NCI-H1092 (cell line): ENCODE results near the gene AP3S2.
"Not testable (repeated sequence)": the region's sequence is repeated elsewhere in the genome, so short reads cannot be mapped to it uniquely, and the experiment has no call there.

Source experiments
- DNase-seq: peaks from one replicate; lab custom pipeline; 2025; lab: John Stamatoyannopoulos, UW

The AP3S2 gene

DNA sequence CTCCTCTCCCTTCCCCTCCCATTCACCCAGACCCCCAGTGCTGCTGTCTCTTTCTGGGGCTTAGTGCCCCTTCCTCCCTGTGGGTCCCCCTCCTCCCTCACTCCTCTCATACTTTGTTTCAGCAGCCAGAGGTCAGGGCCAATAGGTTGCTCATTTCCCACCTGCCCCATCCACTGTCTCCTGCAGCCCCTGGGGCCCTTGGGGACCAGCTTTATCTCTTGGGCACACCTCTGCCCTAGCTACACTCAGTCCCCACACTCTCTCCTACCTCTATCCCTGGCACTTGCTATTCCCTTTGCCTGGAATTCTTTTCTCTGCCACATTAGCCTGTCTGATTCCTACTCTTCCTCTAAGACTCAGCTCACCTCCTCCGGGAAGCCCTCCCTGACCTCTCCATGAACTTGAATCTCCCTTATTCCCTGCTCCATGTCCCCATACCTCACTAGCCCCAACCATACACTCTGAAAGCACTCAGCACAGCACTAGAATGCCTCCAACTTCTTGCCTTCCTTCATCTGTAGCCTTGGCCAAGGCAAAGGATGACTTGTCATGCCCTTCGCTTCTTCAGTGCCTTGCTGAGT lies 93.8 kb downstream of the AP3S2 start:
- DNase-seq: no peak

DNA sequence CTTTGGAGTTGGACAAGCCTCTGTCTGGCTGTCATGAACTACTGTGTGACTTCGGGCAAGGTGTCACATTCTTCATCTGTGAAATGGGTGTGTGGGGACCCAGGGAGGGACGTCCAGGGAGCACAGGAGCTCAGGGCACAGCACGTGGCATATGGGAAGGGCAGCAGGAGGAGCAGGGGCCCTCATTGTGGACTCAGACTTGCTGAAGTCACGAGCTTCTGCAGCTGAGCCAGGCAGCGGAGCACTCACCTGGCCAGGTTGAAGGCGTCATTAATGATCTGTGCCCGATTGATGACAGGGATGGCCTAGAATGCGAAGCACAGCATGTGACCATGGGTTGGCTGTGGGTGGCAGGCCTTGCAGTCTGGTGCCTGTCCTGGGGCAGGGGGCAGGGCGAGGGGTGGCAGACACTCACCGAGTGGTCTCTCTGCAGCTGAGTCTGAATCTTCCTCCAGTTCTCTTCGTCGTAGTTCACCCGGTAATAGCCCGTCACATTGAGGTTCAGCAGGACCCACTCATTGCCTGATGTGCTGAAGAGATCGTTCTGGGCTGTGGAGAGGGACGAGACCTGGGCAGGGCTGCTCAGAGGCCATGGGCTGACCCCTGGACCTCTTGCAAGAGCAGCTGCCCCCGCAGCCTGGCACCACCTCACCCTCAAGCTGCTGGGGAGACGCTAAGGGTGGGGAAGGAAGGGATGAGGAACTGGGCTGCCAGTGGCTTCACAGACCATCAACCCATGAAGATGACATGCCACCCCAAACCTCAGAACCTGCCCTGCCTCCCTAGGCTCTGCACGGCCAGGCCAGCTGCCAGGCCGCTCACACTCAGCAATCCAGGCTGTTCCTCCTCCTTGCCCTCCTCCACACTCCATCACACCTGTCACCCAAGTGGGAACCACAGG lies 94.5 kb downstream of the AP3S2 start:
- no peak for DNase-seq

DNA sequence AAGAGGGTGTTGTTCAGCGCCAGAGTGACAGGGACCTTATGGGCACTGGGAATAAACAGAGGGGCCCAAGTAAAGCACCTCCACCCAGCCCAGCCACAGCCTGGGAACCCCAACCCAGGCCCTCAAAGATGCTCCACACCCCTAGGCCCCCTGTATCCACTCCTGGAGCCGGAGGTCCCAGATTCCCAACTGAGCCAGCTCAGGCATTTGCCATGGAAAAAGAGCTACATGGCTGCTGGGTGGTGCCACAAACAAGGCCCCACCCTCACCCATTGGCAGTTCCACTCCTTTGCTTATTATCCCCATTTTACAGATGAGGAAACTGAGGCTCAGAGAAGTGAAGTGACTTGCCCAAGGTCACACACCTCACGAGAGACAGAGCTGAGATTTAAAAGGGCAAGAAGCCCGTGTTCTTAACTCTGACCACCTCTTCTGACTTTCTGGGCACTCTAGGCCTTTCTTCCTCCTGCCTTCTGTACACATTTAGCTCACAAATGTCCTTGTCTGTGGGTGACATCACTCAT lies 96.1 kb downstream of the AP3S2 start:
- DNase-seq: no peak

DNA sequence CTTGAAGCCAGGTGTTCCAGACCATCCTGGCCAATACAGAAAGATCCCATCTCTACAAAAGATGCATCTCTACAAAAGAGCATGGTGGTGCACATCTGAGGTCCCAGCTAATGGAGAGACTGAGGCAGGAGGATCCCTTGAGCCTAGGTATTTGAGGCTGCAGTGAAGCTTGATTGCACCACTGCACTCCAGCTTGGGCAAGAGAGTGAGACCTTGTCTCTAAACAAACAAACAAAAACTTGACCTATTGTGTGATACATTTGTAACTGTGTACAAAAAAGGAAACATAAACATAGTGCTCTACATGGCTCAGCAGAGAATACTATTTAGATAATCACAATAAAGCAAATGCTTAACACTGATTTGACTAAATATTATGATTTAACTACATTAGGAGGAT lies 97.8 kb downstream of the AP3S2 start:
- no peak for DNase-seq

DNA sequence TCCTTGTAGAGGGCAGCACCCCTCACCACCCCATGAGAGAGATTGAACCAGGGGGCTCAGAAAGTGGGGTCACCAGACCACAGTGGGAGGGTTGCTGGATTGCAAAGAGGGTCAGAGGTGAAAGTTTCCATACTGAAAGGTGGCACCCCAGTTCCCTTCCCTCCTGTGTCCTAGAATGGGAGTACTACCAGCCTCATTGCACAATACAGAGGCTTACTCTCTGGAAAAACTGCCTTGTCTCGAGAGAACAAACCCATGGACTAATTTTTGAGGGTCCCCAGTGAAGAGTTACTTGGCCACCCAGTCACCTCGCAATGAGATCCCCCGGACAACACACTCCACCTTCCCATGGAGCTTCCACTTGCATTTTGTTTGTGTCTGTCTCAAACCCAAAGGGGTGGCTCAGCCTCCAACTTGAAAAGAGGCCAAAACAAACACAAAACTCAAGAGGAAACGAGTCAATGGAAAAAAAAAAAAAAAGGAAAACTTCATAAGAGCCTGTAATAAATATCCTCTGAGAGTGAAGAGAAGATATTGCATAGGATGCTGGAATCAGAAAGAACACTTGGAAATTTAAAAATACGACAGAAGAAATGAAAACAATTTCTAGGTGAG lies 99.1 kb downstream of the AP3S2 start:
- DNase-seq: no peak

DNA sequence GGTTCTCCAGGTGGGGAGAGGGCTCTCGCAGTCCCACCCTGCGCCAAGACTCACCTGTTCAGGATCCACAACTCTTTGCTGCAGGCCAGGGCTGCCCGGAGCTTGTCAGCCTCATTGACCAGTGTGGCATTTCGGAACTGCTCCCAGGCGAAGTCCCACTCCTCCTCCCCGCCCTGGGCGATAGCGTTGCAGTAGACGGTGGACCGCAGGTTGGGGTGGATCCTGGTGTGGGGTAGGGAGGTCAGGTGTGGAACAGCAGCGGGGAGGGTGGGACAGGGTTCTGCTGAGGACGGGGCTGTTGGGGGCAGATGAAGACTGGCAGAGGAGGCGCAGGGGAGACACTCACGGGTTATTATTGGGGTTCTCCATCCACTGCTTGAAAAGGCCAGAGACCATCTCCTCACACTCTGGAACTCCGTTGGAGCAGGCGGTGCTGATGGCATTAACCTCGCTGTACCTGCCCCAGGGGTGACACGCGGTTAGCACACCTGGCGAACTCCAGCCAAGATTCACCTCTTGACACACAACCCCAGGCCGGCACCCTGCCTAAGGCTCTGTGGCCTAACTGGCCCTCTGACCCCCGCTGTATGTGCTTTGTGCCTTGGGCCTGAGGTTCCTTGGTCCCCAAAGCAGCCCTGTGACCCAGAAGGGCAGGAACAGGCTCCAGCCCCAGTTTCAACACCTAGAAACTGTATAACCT lies 101.5 kb downstream of the AP3S2 start:
- no peak for DNase-seq

DNA sequence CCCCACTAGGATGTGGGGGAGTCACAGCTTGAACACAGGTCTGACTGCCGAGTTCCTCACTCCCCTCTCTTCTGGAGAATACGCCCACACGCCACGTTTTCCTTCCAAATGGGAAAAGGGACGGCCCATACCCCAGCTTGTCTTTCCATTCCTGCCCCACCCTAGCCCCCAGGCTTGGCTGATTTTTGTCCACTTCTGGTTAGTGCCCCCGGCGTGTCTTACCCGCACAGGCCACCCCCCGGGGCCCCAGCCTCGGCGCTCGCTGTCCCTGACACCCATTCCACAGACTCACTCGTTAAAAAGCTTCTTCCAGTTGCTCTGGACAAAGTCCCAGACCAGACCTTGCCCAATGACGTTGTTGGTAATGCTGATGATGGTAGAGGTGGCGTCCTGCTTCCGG lies 103.1 kb downstream of the AP3S2 start:
- DNase-seq: no peak

DNA sequence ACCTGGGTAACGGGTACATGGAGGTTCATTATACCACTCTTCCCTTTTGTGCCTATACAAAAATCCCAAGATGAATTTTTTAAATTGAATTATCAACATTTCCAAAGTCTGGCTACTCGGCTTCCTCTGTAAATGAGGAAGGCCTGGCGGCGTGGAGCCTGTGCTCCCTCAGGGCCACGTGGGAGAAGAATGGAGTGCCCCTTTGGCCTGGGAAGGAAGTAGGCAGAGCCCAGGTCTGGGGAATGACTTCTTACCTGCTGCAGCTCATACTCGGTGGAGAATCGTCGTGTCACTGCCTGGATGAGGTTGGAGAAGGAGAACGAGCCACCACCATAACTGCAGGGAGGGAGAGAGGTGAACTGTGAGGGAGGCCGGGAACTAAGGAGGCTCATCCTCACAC lies 103.6 kb downstream of the AP3S2 start:
- DNase-seq: no peak

DNA sequence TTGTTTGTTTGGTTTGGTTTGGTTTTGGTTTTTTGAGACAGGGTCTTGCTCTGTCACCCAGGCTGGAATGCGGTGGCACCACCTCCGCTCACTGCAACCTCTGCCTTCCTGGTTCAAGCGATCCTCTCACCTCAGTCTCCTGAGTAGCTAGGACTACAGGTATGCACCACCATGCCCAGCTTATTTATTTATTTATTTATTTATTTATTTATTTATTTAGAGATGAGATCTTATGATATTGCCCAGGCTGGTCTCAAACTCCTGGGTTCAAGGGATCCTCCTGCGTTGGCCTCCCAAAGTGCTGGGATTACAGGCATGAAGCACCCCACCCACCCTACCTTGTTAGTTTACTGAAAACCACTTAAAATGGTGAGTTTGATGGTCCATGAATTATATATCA lies 105.2 kb downstream of the AP3S2 start:
- DNase-seq: not testable (repeated sequence)

DNA sequence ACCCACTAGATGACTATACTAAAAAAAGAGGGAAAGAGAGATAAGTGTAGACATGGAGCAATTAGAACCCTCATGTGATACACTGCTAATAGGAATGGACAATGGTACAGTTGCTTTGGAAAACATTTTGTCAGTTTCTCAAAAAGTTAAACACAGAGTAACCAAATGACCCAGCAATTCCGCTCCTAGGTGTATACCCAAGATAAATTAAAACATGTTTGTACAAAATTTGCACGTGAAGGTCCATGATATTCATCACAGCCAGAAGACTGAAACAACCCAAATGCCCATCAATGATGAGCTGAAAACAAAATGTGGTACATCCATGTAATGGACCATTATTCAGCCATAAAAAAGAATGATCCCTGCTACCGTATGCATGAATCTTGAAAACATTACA lies 105.8 kb downstream of the AP3S2 start:
- no peak for DNase-seq

DNA sequence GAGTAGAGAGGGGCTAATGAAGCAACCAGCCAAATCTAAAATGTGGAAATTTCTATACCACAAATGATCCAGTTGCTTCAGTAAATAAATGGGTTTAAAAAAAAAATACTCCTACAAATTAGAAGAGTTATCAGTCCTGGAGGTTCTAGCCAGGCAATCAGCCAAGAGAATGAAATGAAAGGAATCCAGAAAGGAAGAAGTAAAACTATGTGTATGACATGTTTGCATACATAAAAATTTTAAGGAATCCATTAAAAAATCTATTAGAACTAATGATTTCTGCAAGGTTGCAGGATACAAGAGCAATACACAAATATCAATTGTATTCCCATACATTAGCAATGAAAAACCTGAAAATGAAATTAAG lies 108.0 kb downstream of the AP3S2 start:
- no peak for DNase-seq

DNA sequence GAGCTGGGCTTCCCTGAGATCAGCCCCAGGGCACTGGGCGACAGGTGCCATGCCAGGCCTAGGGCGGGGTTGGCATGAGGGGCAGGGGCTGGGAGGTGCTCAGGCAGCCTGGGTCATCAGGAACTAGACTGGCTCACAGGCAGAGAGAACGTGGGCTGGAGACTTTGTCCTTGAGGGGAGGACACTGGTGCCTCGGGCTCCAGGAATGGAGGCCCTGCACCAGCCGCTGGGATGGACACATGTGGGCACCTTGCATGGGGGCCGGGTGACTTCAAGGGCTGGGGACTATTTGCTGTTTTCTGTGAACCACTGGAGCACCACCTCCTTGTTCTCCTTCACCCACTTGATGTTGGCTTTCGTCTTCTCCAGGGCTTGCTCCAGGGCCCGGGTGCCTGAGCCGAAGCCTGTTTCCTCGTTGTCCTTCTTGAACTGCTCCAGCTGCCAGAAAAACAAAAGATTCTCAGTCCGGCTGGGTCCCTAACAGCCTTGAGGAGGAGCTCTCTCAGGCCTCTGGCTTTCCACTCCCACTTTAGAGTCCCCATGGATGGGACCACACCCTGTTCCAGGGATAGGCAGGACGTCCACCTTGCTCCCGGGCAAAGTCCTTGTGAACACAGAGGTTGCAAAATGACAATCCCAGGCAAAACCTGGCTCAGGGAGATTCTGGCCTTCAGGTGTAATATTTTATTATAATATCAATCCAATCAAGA lies 108.6 kb downstream of the AP3S2 start:
- DNase-seq: no peak

DNA sequence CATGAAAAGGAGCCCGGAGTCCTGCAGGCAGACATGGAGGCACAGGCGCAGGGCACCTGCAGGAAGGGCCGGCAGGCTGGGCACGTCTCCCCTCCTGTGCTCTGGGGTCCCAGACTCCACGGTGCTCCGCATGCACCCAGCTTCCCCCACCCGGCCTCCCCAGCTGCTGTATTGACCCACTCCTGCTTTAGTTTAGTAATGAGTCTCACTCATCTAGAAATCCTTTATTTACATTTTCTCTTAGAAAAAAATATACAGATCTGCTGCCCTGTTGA lies 109.2 kb downstream of the AP3S2 start:
- DNase-seq: no peak

DNA sequence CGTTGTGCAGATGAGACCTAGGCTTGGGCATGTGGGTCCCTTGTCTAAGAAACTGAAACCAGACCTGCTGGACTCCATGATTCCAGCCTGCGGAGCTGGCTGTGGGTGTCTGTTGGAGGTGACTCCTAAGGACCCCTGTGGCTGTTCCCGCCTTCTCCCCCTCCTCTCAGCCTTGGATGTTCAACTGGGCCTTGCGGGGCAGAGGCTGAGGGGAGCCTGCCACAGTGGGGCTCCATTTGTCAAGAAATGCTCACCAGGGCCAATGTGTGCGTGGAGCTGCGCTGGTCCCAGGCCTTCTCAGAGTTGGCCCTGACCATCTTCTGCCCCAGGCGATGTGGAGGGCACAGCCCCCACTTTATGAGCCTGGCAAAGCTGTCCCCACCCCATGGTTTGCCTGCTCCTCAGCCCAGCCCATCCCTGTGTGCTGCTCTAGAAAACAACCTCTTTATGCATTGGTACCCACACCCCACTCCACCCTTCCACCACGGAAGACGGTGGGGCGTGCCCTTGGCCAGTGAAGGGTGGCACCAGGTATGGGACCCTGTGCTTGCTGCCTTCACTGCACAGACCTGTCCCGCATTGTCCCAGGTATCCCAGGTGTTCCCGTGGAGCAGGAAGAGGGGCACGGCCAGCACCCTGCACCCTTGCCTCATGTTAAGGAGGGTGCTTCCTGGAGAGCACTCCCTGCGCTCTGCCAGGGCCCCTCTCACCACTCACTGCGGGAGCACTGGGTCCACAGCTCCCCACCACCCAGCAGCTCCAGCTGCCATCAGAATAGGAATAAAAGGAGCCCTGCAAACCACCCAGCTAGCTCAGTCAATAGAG lies 109.7 kb downstream of the AP3S2 start:
- no peak for DNase-seq

DNA sequence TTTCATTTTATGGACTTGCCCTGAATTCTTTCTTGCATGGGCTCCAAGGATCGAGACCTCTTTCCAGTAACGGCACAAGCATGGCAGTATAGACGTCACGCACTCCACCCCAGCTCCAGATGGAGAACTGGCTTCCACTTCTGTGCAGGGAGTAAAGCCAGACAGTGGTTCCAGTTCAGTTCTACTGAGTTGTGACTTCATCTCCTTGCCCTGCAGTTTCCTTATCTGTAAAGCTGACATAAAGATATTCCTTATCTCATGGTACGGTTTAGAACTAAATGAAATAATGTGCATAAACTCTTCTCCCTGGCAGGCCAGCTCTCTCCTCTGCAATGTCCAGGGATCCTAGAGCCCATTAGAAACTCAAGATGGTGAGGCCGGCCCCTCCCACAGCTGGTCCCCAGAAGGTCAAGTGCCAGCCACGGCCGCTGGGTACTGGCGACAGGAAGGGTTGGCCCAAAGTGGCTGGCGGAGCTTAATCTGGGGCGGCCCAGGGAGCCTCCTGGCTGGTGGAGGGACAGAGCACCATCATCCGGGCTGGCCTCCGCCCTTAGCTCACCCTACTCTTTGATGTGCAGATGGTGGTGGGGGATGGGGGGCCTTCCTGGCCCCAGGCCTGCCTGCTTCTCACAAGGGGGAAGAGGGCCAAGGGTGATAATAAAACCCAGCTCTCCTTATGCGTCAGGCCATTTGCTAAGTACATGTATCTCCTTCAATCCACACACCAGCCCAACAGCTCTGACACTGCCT lies 110.5 kb downstream of the AP3S2 start:
- DNase-seq: no peak

DNA sequence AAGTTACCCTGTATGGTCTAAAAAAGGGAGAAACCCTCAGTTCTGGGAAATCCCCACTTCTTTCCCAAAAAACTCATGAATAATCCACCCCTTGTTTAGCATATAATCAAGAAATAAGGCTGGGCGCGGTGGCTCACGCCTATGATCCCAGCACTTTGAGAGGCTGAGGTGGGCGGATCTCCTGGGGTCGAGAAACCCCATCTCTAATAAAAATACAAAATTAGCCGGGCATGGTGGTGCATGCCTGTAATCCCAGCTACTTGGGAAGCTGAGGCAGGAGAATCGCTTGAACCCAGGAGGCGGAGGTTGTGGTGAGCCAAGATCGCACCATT lies 111.2 kb downstream of the AP3S2 start:
- DNase-seq: not testable (repeated sequence)

DNA sequence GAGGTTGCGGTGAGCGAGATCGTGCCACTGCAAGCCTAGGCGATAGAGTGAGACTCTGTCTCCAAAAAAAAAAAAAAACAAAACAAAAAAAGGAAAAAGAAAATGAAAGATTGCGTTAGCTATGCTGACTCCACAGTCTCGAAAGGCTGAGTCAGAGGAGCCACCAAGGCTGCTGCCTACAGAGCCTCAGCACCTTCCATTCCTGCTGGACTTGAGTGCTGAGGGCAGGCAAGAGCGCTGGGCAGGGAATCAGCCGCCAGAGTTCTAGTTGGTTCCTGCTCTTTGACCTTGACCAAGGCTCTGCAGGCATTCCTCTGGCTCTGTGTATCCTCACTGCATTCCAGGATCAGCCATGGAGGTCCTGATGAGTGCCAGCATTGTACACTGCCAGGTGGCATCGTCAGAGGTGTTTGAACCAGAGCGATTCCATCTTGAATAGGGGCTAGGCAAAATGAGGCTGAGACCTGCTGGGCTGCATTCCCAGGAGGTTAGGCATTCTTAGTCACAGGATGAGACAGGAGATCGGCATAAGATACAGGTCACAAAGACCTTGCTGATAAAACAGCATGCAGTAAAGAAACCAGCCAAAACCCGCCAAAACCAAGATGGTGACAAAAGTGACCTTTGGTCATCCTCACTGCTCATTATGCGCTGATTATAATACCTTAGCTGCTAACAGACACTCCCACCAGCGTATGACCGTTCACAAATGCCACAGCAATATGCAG lies 111.7 kb downstream of the AP3S2 start:
- DNase-seq: no peak

DNA sequence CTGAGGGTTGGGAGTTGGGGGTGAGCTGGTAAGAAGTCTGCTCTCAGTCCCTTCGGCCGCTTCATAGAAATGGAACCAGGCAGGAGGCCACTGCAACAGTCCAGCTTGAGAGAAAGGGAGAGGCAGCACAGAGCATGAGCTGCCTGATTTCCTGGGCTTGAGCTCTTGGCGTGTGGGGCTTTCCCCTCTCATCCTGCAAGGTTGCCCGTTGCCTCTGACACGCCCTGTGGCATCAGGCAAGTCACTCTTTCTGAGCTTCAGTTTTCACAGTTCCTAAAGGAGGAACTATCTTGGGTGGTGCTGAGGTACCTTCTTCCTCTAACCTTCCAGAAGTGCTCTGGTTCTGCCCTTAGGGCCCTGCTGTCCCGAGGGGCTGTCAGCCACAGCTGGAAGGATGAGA lies 112.7 kb downstream of the AP3S2 start:
- DNase-seq: no peak

DNA sequence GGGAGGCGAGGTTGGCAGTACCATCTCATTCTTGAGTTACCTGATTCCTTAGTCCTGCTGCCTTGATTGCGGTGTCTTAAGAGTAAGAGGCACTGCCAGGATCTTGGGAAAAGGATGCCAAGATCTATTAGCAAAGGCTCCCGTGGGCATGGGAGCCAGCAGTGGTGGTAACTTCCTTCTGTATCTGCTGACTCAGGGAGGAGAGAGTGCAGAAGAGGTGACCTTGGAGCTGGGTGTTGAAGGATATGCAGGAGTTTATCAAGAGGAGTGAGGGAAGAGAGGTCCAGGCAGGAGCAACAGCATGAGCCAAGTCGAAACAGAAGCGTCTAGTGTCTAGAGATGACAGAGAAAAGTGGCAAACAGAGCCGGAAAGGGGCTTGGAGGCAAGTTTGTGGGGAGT lies 113.2 kb downstream of the AP3S2 start:
- no peak for DNase-seq
